Osteocyte (in vitro differentiated cells): Measurements from ENCODE around the gene RGP1. TPM values are rescaled to one million over a fixed set of nuclear protein-coding genes. Genes with fewer than 3 reads are reported as not detected.

Experiments
- DNase-seq: peaks from one replicate; pipeline ENCODE4 v3.0.0; 2021; ENCODE audit warnings: mixed read lengths; ENCODE audit not compliant: unreplicated experiment; ENCODE audit errors: extremely low spot score
- H3K27ac Mint-ChIP-seq: one replicate; pipeline ENCODE4 v1.8.0; 2021; ENCODE audit warnings: mild to moderate bottlenecking, mixed read lengths; ENCODE audit not compliant: unreplicated experiment
- H3K27me3 Mint-ChIP-seq: one replicate; pipeline ENCODE4 v1.8.0; 2021; ENCODE audit warnings: mixed read lengths; ENCODE audit not compliant: unreplicated experiment
- H3K36me3 Mint-ChIP-seq: one replicate; pipeline ENCODE4 v1.8.0; 2021; ENCODE audit warnings: mixed read lengths; ENCODE audit not compliant: unreplicated experiment
- H3K4me1 Mint-ChIP-seq: one replicate; pipeline ENCODE4 v1.8.0; 2021; ENCODE audit warnings: mixed read lengths; ENCODE audit not compliant: unreplicated experiment
- H3K4me3 Mint-ChIP-seq: one replicate; pipeline ENCODE4 v1.8.0; 2021; ENCODE audit warnings: mild to moderate bottlenecking, moderate library complexity, mixed read lengths; ENCODE audit not compliant: unreplicated experiment
- H3K9me3 Mint-ChIP-seq: one replicate; pipeline ENCODE4 v1.8.0; 2021; ENCODE audit warnings: mixed read lengths; ENCODE audit not compliant: unreplicated experiment
- CTCF ChIP-seq: fragments of 200-600 bp; sonication (generic); IDR thresholded peaks from 2 replicates; pipeline ENCODE4 v1.5.0; 2021; ENCODE audit warnings: antibody characterized with exemption, mild to moderate bottlenecking, moderate library complexity
- total RNA-seq: library from RNA; stranded (reverse); gene quantifications from 2 replicates; pipeline ENCODE4 v1.2.1, GENCODE V29; 2021

The RGP1 gene
- total RNA-seq, 1 donor from 2014 or later = 35.9 TPM

GRCh38 chr9:35748242-35748857, 737 bp upstream of the RGP1 start:
- TF ChIP-seq CTCF = no peak
- no peaks in the 10 kb centered on the region for H3K27me3 Mint-ChIP-seq
- no peaks in the 10 kb centered on the region for H3K9me3 Mint-ChIP-seq
- peaks cover 43% of the 10 kb centered on the region for H3K4me1 Mint-ChIP-seq
- no peak for DNase-seq
- peak overlapping the region; percentile 88 for H3K27ac Mint-ChIP-seq
- peaks cover 33% of the 10 kb centered on the region for H3K36me3 Mint-ChIP-seq
- peak overlapping the region; percentile 90 for H3K4me3 Mint-ChIP-seq

GRCh38 chr9:35749515-35750255, 598 bp downstream of the RGP1 start:
- H3K4me1 Mint-ChIP-seq = peaks cover 49% of the 10 kb centered on the region
- peaks cover 31% of the 10 kb centered on the region for H3K36me3 Mint-ChIP-seq
- DNase-seq = no peak
- peak overlapping the region; percentile 89 for H3K4me3 Mint-ChIP-seq
- no peaks in the 10 kb centered on the region for H3K27me3 Mint-ChIP-seq
- TF ChIP-seq CTCF = no peak
- no peaks in the 10 kb centered on the region for H3K9me3 Mint-ChIP-seq
- peak overlapping the region; percentile 89 for H3K27ac Mint-ChIP-seq

DNA sequence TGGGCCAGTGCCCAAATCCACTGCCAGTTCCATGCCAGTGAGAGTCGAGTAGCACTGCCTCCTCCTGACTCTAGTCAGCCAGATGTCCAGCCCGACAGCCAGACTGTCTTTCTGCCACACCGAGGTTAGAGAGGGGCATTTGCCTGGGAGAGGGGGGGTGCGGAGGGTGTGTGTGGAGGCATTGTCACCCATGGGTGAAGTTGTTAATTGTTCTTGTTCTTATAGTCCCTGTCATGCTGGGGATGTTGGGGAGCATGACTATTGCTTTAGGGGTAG, 1.1 kb downstream of the RGP1 start:
- Mint-ChIP-seq H3K4me1 (peaks cover 49% of the 10 kb centered on the region), H3K36me3 (peaks cover 29% of the 10 kb centered on the region), H3K9me3 (no peaks in the 10 kb centered on the region), H3K4me3 (peak overlapping the region; percentile 89), H3K27ac (peak overlapping the region; percentile 89), H3K27me3 (no peaks in the 10 kb centered on the region)
- no peak for DNase-seq
- no peak for TF ChIP-seq CTCF

DNA sequence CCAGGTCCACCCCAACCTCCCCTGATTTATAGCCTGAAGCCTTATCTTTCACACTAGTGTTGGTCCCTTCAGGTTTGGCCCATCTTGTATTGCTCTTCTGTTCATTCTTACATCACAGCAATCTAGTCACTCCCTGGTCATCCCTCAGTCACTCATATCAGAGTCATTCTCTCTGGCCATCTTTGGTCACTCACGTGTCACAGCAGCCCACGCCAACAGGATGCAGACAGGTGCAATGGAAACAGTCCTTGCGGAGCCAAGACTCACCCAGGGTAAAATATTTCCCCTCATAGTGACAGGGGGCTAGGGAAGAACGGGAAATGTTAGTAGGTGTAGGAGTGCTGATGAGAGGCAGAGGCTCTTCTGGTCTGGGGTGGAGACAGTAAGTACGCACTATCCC, 4.4 kb downstream of the RGP1 start:
- DNase-seq = no peak
- no peaks in the 10 kb centered on the region for H3K9me3 Mint-ChIP-seq
- no peak for TF ChIP-seq CTCF
- peaks cover 45% of the 10 kb centered on the region for H3K4me1 Mint-ChIP-seq
- peaks cover 22% of the 10 kb centered on the region for H3K36me3 Mint-ChIP-seq
- H3K27me3 Mint-ChIP-seq = no peaks in the 10 kb centered on the region
- no peak overlapping the region for H3K27ac Mint-ChIP-seq
- H3K4me3 Mint-ChIP-seq = no peak overlapping the region

- Mint-ChIP-seq H3K4me3 (no peak within 1 kb of the TSS), H3K9me3 (no peaks in the 10 kb centered on the region), H3K27ac (no peak within 1 kb of the TSS), H3K36me3 (peaks cover 22% of the 10 kb centered on the region), H3K4me1 (peaks cover 51% of the 10 kb centered on the region), H3K27me3 (no peaks in the 10 kb centered on the region)
- DNase-seq = no peak
- no peak for TF ChIP-seq CTCF
Measured at GRCh38 chr9:35754264-35754663, 5.2 kb downstream of the RGP1 start, which contains the start of gene MSMP. Gene MSMP, minus strand, starts transcription at chr9:35754276. Its CDS starts 147 bp downstream, at chr9:35754129.
